CD1c-positive myeloid dendritic cell (primary cell): ENCODE measurements around the gene AZIN2.

Experiments used
- DNase-seq: peaks from one replicate; pipeline ENCODE4 v3.0.0-alpha.2; 2016; ENCODE audit errors: extremely low spot score

AZIN2 gene

GRCh38 chr1:33152685-33153432, 71.9 kb downstream of the AZIN2 start:
- DNase-seq: no peak

- no peak for DNase-seq
Measured at GRCh38 chr1:33153650-33154049, 72.7 kb downstream of the AZIN2 start.

GRCh38 chr1:33155877-33156538, 75.1 kb downstream of the AZIN2 start:
- no peak for DNase-seq

- DNase-seq: no peak
Measured at GRCh38 chr1:33157131-33157530, 76.2 kb downstream of the AZIN2 start.

GRCh38 chr1:33158366-33158765, 77.4 kb downstream of the AZIN2 start:
- DNase-seq: no peak

- no peak for DNase-seq
Measured at GRCh38 chr1:33159577-33159976, 78.6 kb downstream of the AZIN2 start.

GRCh38 chr1:33161061-33161681, 80.2 kb downstream of the AZIN2 start:
- DNase-seq: no peak

GRCh38 chr1:33162141-33162540, 81.2 kb downstream of the AZIN2 start:
- DNase-seq: no peak

GRCh38 chr1:33163621-33164519, 82.9 kb downstream of the AZIN2 start:
- no peak for DNase-seq

GRCh38 chr1:33165209-33165608, 84.3 kb downstream of the AZIN2 start:
- no peak for DNase-seq

- DNase-seq: no peak
Measured at GRCh38 chr1:33165809-33166208, 84.9 kb downstream of the AZIN2 start.

GRCh38 chr1:33167650-33168447, 86.9 kb downstream of the AZIN2 start:
- no peak for DNase-seq

GRCh38 chr1:33168556-33169289, 87.8 kb downstream of the AZIN2 start:
- no peak for DNase-seq

GRCh38 chr1:33169290-33170055, 88.5 kb downstream of the AZIN2 start:
- DNase-seq: no peak
